Activated CD4-positive, alpha-beta memory T cell treated with anti-CD3 and anti-CD28 coated beads, Interleukin-2, amount 10 ng/mL, durations not matched to agents 7 days and 5 days (primary cell): ENCODE measurements around the gene PPP1R12C. TPM values are rescaled to one million over a fixed set of nuclear protein-coding genes. Genes with fewer than 3 reads are reported as not detected.

Experiments used
- CTCF ChIA-PET: fragments of 350-600 bp; sonication (Branson Sonifier 250); formaldehyde crosslinking; loops from one replicate; lab custom pipeline; 2021; ENCODE audit warnings: antibody characterized with exemption, inconsistent platforms; lab: Charles Lee
- POLR2A ChIA-PET: fragments of 350-600 bp; sonication (Branson Sonifier 250); formaldehyde crosslinking; loops from one replicate; lab custom pipeline; 2021; ENCODE audit warnings: antibody characterized with exemption; lab: Charles Lee
- DNase-seq: peaks from one replicate; pipeline ENCODE4 v3.0.0-alpha.2; 2020
- H3K27ac Mint-ChIP-seq: one replicate; pipeline ENCODE4 v1.8.0; 2021; ENCODE audit warnings: mild to moderate bottlenecking, mixed read lengths
- H3K27me3 Mint-ChIP-seq: one replicate; pipeline ENCODE4 v1.8.0; 2021; ENCODE audit warnings: mixed read lengths
- H3K36me3 Mint-ChIP-seq: one replicate; pipeline ENCODE4 v1.8.0; 2021; ENCODE audit warnings: low read depth, mixed read lengths
- H3K4me1 Mint-ChIP-seq: one replicate; pipeline ENCODE4 v1.8.0; 2021; ENCODE audit warnings: mixed read lengths
- H3K4me3 Mint-ChIP-seq: one replicate; pipeline ENCODE4 v1.8.0; 2021; ENCODE audit warnings: mild to moderate bottlenecking, mixed read lengths
- H3K9me3 Mint-ChIP-seq: one replicate; pipeline ENCODE4 v1.8.0; 2021; ENCODE audit warnings: mixed read lengths
- total RNA-seq, 2 experiments: library from RNA; stranded (reverse); gene quantifications; one replicate each; pipeline ENCODE4 v1.2.3, GENCODE V29; 2021

The PPP1R12C gene
- total RNA-seq, 2 experiments from 2014 or later, result 132 to 134 TPM

- no peak for DNase-seq
- ChIA-PET CTCF (no interaction called here), POLR2A (no interaction called here)
- Mint-ChIP-seq H3K36me3 (peaks cover 31% of the 10 kb centered on the region), H3K9me3 (peaks cover 2% of the 10 kb centered on the region), H3K27me3 (no peaks in the 10 kb centered on the region), H3K27ac (no peak overlapping the region), H3K4me1 (no peaks in the 10 kb centered on the region), H3K4me3 (no peak overlapping the region)
Measured at GRCh38 chr19:55098716-55099556, 18.5 kb downstream of the PPP1R12C start.

DNA sequence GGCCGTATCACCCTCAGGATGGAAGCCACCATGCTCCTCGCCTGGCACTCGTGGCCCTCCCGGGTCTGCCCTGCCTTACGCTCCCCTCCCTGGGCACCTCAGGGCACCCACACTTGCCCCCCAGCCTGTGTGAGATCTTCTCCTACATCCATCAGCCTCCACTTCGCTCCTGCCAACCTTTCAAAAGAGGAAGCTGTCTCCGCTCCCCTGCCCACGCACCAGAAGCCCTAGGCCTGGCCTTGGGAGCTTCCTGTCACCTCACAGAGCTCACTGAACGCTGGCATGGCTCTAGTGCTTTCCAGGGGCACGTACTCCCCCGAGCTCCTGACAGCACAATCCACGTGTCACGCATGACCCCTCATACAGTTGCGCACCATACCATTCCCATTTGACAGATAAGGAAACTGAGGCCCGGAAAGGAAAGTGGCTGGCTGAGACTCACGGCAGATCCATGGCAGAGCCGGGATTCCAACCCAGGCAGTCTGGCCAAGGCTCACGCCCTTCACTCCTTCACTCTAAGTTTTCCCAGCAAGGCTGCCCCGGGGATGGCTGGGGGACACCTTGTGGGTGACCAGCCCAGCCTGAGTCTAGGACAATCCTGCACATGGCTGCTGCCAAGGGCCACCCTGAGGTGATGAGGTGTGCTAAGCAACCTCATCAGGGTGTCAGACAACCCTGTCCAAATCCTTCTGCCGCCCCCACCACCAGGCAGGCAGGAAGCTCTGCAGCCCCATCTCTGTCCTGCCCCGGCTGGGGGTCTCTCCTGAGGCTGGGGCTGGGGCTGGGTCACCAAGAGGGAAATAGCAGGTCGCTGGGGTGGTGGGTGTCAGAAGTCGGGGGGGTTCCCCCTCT lies 19.3 kb downstream of the PPP1R12C start:
- no peaks in the 10 kb centered on the region for H3K27me3 Mint-ChIP-seq
- ChIA-PET CTCF (no interaction called here), POLR2A (no interaction called here)
- no peak overlapping the region for H3K4me3 Mint-ChIP-seq
- H3K9me3 Mint-ChIP-seq, result peaks cover under 1% of the 10 kb centered on the region
- no peaks in the 10 kb centered on the region for H3K4me1 Mint-ChIP-seq
- H3K36me3 Mint-ChIP-seq, result peaks cover 25% of the 10 kb centered on the region
- no peak overlapping the region for H3K27ac Mint-ChIP-seq
- no peak for DNase-seq

GRCh38 chr19:55096061-55096701 lies 21.3 kb downstream of the PPP1R12C start:
- Mint-ChIP-seq H3K4me3 (no peak overlapping the region), H3K36me3 (peaks cover 13% of the 10 kb centered on the region), H3K4me1 (no peaks in the 10 kb centered on the region), H3K27ac (no peak overlapping the region), H3K27me3 (no peaks in the 10 kb centered on the region), H3K9me3 (no peaks in the 10 kb centered on the region)
- no peak for DNase-seq
- POLR2A ChIA-PET, result interaction anchor here (0.8 kb wide), 1 partner anchor 10 kb away, joined by 3 read pairs; no protein-coding TSS in a partner anchor
- CTCF ChIA-PET, result interaction anchor here (0.6 kb wide), 1 partner anchor 45 kb away, joined by 3 read pairs; no protein-coding TSS in a partner anchor

- Mint-ChIP-seq H3K4me1 (no peaks in the 10 kb centered on the region), H3K27me3 (no peaks in the 10 kb centered on the region), H3K9me3 (no peaks in the 10 kb centered on the region), H3K4me3 (no peak overlapping the region), H3K36me3 (peaks cover 17% of the 10 kb centered on the region), H3K27ac (no peak overlapping the region)
- ChIA-PET POLR2A (interaction anchor here (0.8 kb wide), 1 partner anchor 9 kb away, joined by 3 read pairs; no protein-coding TSS in a partner anchor), CTCF (interaction anchor here (0.6 kb wide), 1 partner anchor 46 kb away, joined by 3 read pairs; no protein-coding TSS in a partner anchor)
- DNase-seq, result no peak
Measured at GRCh38 chr19:55095260-55096060, 22.0 kb downstream of the PPP1R12C start.

- ChIA-PET CTCF (no interaction called here), POLR2A (no interaction called here)
- DNase-seq, result no peak
- H3K27ac Mint-ChIP-seq, result no peak overlapping the region
- H3K36me3 Mint-ChIP-seq, result peaks cover 19% of the 10 kb centered on the region
- H3K27me3 Mint-ChIP-seq, result no peaks in the 10 kb centered on the region
- no peaks in the 10 kb centered on the region for H3K4me1 Mint-ChIP-seq
- no peak overlapping the region for H3K4me3 Mint-ChIP-seq
- H3K9me3 Mint-ChIP-seq, result no peaks in the 10 kb centered on the region
Measured at GRCh38 chr19:55094456-55095259, 22.8 kb downstream of the PPP1R12C start.

DNA sequence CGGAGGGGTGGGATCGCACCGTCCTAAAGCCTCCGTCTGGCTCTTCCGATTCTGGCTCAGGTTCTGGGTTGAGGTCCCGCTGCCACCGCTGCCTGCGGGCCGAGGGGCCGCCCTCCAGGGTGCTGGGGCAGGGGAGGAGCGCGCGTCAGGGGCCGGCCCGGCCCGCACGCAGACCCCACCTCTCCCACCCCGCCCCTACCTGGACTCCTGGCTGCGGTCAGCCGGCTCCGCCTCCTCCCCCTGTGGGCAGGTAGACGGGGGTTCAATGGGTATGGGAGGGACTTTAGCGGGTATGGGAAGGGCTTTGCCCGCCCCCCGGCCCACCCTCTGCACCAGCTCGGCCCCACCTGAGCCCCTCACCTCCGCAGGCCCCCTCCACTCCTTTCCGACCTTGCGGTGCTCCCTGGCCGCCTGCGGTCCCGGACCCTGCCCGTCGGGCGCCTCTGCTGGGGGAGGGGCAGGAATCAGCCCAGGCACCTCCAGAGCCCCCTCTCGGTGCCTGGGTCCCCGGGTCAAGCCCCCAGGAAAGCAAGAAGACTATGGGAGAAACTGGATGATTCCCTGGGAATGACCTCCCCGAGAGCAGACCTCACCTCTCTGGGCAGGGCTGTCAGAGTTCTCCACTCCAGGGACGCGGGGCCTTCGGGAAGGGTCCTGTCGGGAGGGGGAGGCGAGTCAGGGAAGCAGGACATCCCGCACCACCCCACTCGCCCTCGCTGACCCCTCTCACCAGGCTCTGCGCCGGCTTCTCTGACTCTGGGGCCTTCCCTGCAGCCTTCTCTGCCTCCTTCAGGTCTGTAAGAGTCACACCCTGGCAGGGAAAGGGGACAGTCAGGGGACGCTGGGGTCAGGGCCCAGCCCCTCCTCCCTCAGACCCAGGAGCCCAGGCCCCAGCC lies 24.8 kb downstream of the PPP1R12C start:
- Mint-ChIP-seq H3K27me3 (peaks cover 9% of the 10 kb centered on the region), H3K27ac (no peak overlapping the region), H3K36me3 (peaks cover 29% of the 10 kb centered on the region), H3K4me1 (peaks cover 11% of the 10 kb centered on the region), H3K4me3 (no peak overlapping the region), H3K9me3 (no peaks in the 10 kb centered on the region)
- no peak for DNase-seq
- CTCF ChIA-PET, result no interaction called here
- POLR2A ChIA-PET, result no interaction called here

- DNase-seq, result no peak
- Mint-ChIP-seq H3K27me3 (peaks cover 16% of the 10 kb centered on the region), H3K27ac (no peak overlapping the region), H3K9me3 (no peaks in the 10 kb centered on the region), H3K4me3 (no peak overlapping the region), H3K36me3 (peaks cover 34% of the 10 kb centered on the region), H3K4me1 (peaks cover 18% of the 10 kb centered on the region)
- CTCF ChIA-PET, result no interaction called here
- POLR2A ChIA-PET, result no interaction called here
Measured at GRCh38 chr19:55091955-55092354, 25.5 kb downstream of the PPP1R12C start.

DNA sequence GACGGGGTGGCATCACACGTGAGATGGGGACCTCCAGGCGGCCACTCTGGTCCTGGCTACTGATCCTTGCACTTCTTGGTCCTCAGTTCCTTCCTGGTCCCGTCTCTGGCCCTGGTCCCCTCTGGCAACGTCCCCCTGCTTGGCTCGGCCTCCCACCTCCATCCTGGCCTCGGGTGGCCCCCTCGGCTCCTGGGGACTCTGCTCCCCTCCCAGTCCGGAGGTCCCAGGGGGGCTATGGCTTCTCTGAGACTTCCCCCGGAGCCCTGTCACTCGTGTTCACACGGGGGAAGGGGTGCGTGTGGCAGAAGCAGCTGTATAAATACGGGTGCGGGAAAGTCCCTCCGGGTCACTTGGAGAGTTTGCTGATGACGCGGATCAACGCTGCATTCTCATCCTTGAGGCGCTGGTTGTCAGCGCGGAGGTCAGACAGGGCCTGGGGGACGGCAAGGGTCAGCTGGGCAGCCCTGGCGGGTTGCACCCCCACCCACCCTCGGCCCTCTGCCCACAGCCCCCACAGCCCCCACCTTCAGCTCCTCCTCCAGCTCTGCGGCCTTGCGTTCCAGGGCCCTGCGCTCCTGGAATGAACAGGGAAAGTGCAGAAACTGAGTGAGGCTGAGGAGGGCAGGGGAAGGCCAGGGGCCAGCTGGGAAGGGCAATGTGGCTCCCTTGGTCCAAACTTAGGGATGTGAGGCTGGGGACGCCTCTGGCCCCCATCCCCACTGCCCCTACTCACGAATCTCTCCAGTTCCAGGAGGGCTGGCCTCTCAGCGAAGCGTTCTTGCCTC lies 26.1 kb downstream of the PPP1R12C start:
- ChIA-PET CTCF (no interaction called here), POLR2A (no interaction called here)
- peaks cover 20% of the 10 kb centered on the region for H3K4me1 Mint-ChIP-seq
- no peak overlapping the region for H3K4me3 Mint-ChIP-seq
- peaks cover 18% of the 10 kb centered on the region for H3K27me3 Mint-ChIP-seq
- no peak for DNase-seq
- H3K36me3 Mint-ChIP-seq, result peaks cover 34% of the 10 kb centered on the region
- H3K27ac Mint-ChIP-seq, result no peak overlapping the region
- no peaks in the 10 kb centered on the region for H3K9me3 Mint-ChIP-seq

GRCh38 chr19:55090564-55090963 lies 26.9 kb downstream of the PPP1R12C start:
- Mint-ChIP-seq H3K27ac (no peak overlapping the region), H3K4me1 (peaks cover 20% of the 10 kb centered on the region), H3K27me3 (peaks cover 25% of the 10 kb centered on the region), H3K9me3 (no peaks in the 10 kb centered on the region), H3K36me3 (peaks cover 34% of the 10 kb centered on the region), H3K4me3 (no peak overlapping the region)
- DNase-seq, result no peak
- ChIA-PET CTCF (interaction anchor here (1.2 to 1.5 kb wide), 2 partner anchors 10 to 76 kb away, joined by 3 to 4 read pairs; partner anchors contain the start of gene DNAAF3), POLR2A (no interaction called here)

- peaks cover 35% of the 10 kb centered on the region for H3K27me3 Mint-ChIP-seq
- peaks cover 20% of the 10 kb centered on the region for H3K4me1 Mint-ChIP-seq
- CTCF ChIA-PET, result interaction anchor here (0.6 to 2.0 kb wide), 8 partner anchors 9 to 1566 kb away, joined by 3 to 10 read pairs (median 3); partner anchors contain the start of gene DNAAF3
- no peaks in the 10 kb centered on the region for H3K9me3 Mint-ChIP-seq
- DNase-seq, result no peak
- H3K4me3 Mint-ChIP-seq, result no peak overlapping the region
- peaks cover 27% of the 10 kb centered on the region for H3K36me3 Mint-ChIP-seq
- no peak overlapping the region for H3K27ac Mint-ChIP-seq
- POLR2A ChIA-PET, result interaction anchor here (0.6 to 1.0 kb wide), 2 partner anchors 27 to 387 kb away, joined by 3 to 6 read pairs; no protein-coding TSS in a partner anchor
Measured at GRCh38 chr19:55089342-55089944, 28.0 kb downstream of the PPP1R12C start.
